Muscle of leg (tissue), 16 donors: ENCODE measurements around the gene RALBP1. TPM values are rescaled to one million over a fixed set of nuclear protein-coding genes. Genes with fewer than 3 reads are reported as not detected.
"Not testable (repeated sequence)": the region's sequence is repeated elsewhere in the genome, so short reads cannot be mapped to it uniquely, and the experiment has no call there.

Experiments used
- DNase-seq: peaks from one replicate; pipeline ENCODE4 v3.0.0; 2013
- H3K27ac ChIP-seq: one replicate; pipeline ENCODE4 v1.5.1; 2013; ENCODE audit warnings: mild to moderate bottlenecking, low read length, control low read depth
- H3K27me3 ChIP-seq: one replicate; pipeline ENCODE4 v1.6.1; 2013; ENCODE audit warnings: low read length; ENCODE audit not compliant: control insufficient read depth, insufficient read depth
- H3K36me3 ChIP-seq: one replicate; pipeline ENCODE4 v1.6.1; 2013; ENCODE audit warnings: low read length; ENCODE audit not compliant: control insufficient read depth, insufficient read depth
- H3K4me1 ChIP-seq: one replicate; pipeline ENCODE4 v1.6.1; 2013; ENCODE audit warnings: low read length; ENCODE audit not compliant: control insufficient read depth, insufficient read depth
- H3K4me3 ChIP-seq: one replicate; pipeline ENCODE4 v1.5.1; 2013; ENCODE audit warnings: low read length, control low read depth
- H3K9me3 ChIP-seq: replicated peaks from 2 replicates; pipeline ENCODE4 v1.6.1; 2013; ENCODE audit warnings: low read depth, low read length; ENCODE audit not compliant: control insufficient read depth
- WGBS: methylation state at CpG from one replicate; pipeline ENCODE4 v1.1.5; 2013; ENCODE audit warnings: missing lambda C conversion rate; ENCODE audit not compliant: insufficient coverage; 5-methylcytosine and 5-hydroxymethylcytosine counted together
- long read RNA-seq, 11 donors: transcript quantifications; one replicate each; lab custom pipeline, GENCODE V29; 2026
- polyA plus RNA-seq, 8 donors: library from polyadenylated mRNA; unstranded; fragments of 120-200 nt; gene quantifications; one replicate each; pipeline versions ENCODE4 v1.2.1 to v1.2.3, GENCODE V29; 2013; ENCODE audit warnings: inconsistent platforms in 1 of 8, low replicate concordance in 1 of 8; ENCODE audit not compliant: insufficient read length in 8 of 8, insufficient read depth in 1 of 8
- total RNA-seq: library from RNA; stranded (reverse); fragments of 120-200 nt; gene quantifications from one replicate; pipeline ENCODE4 v1.2.4, GENCODE V29; 2013

Gene RALBP1
- total RNA-seq: 37.5 TPM
- 10 to 100 TPM; 39.5 to 52.9 (median 46.5) TPM for polyA plus RNA-seq
- long read RNA-seq, donor 1, full-length matches to known transcripts: 9 of 9 reads
- long read RNA-seq, donor 1, partial matches to known transcripts: 0 of 9 reads
- long read RNA-seq, donor 1, other reads (novel, unspliced or antisense): 0 of 9 reads
- long read RNA-seq, donor 2, full-length matches to known transcripts: 4 of 4 reads
- long read RNA-seq, donor 2, partial matches to known transcripts: 0 of 4 reads
- long read RNA-seq, donor 2, other reads (novel, unspliced or antisense): 0 of 4 reads
- long read RNA-seq, donor 3, full-length matches to known transcripts: 15 of 15 reads
- long read RNA-seq, donor 3, partial matches to known transcripts: 0 of 15 reads
- long read RNA-seq, donor 3, other reads (novel, unspliced or antisense): 0 of 15 reads
- long read RNA-seq, donor 4, full-length matches to known transcripts: 12 of 19 reads
- long read RNA-seq, donor 4, partial matches to known transcripts: 7 of 19 reads
- long read RNA-seq, donor 4, other reads (novel, unspliced or antisense): 0 of 19 reads
- long read RNA-seq, donor 5, full-length matches to known transcripts: 22 of 22 reads
- long read RNA-seq, donor 5, partial matches to known transcripts: 0 of 22 reads
- long read RNA-seq, donor 5, other reads (novel, unspliced or antisense): 0 of 22 reads
- long read RNA-seq, donor 6, full-length matches to known transcripts: 26 of 32 reads
- long read RNA-seq, donor 6, partial matches to known transcripts: 6 of 32 reads
- long read RNA-seq, donor 6, other reads (novel, unspliced or antisense): 0 of 32 reads
- long read RNA-seq, donor 7, full-length matches to known transcripts: 20 of 28 reads
- long read RNA-seq, donor 7, partial matches to known transcripts: 8 of 28 reads
- long read RNA-seq, donor 7, other reads (novel, unspliced or antisense): 0 of 28 reads
- long read RNA-seq, donor 8, full-length matches to known transcripts: 19 of 19 reads
- long read RNA-seq, donor 8, partial matches to known transcripts: 0 of 19 reads
- long read RNA-seq, donor 8, other reads (novel, unspliced or antisense): 0 of 19 reads
- long read RNA-seq, donor 9, full-length matches to known transcripts: 12 of 12 reads
- long read RNA-seq, donor 9, partial matches to known transcripts: 0 of 12 reads
- long read RNA-seq, donor 9, other reads (novel, unspliced or antisense): 0 of 12 reads
- long read RNA-seq, donor 10, transcript RALBP1-206 (3 exons, 3,676 nt): major isoform, 22 of 23 reads
- long read RNA-seq, donor 10, partial matches to known transcripts: 0 of 23 reads
- long read RNA-seq, donor 10, other reads (novel, unspliced or antisense): 0 of 23 reads
- long read RNA-seq, donor 11, transcript RALBP1-206 (3 exons, 3,676 nt): major isoform, 18 of 19 reads
- long read RNA-seq, donor 11, partial matches to known transcripts: 0 of 19 reads
- long read RNA-seq, donor 11, other reads (novel, unspliced or antisense): 0 of 19 reads

DNA sequence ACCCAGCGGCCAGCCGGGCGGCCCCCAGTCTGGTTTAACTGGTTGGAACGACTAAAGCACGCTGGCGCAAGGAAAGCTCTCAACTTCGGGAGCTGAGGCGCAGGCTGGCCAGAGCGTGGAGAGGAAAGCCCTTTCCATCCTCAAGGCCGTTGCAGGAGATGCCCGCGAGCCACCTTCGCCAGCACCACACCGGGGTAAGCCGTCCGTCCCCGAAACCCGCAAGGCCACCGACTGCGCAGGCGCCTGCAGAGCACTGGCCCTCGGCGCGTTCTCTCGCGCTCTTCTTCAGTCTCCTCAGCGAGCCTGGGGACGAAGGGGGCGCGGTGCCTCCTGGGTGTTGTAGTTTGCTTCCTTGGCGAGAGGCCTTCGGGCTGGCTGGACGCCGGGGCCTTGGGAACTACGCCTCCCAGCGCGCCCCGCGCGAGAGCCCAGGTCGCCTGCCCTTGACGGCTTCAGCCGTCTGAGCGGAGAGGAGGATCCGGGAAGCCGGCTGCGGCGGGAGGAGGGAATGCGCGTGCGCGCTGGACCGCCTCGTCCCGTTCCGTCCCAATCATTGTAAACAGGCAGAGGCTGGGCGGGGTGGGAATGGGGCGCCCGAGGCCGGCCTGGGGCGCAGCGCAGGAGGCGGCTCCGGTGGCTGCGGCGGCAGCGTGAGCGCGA lies at the start of gene RALBP1:
RALBP1 (plus strand) TSS at position 531 of the 660 bp plus-strand sequence. CDS start 37,533 bp downstream, outside the sequence.
- H3K27ac ChIP-seq: peak within 1 kb of the TSS; percentile 98
- under 1% methylated on average over 68 of the region's 69 CpGs for WGBS

DNA sequence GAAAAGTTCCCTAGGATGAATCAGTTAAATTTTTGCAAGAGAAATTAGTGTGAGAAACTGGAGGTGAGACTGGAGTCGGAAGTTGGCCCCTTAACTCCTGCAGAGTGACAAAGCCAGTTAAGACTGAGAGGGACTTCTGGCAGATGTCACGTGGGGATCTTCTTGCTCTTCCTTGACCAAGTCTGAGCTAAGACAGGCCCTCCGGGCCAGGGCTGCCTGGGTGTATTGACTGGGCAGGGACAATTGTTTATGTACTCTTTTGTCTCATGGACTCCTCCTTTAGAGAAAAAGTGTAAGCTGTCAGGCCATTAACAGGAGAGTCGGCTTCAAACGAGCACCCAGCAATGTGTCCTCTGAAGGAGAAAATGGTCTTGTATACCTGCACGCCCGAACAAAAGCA lies 48.6 kb upstream of the RALBP1 start:
- H3K4me1 ChIP-seq: peaks cover 22% of the 10 kb centered on the region
- H3K36me3 ChIP-seq: no peaks in the 10 kb centered on the region
- no peak for DNase-seq
- no peak overlapping the region for H3K27ac ChIP-seq
- WGBS: 69% methylated on average over 4 of the region's 7 CpGs
- H3K4me3 ChIP-seq: no peak overlapping the region
- peaks cover 2% of the 10 kb centered on the region for H3K9me3 ChIP-seq
- H3K27me3 ChIP-seq: no peaks in the 10 kb centered on the region

More for the DNA sequence above, at the start of gene RALBP1:
- Histone ChIP-seq H3K4me1 (peaks cover 16% of the 10 kb centered on the region), H3K27me3 (no peaks in the 10 kb centered on the region), H3K4me3 (peak within 1 kb of the TSS; percentile 98), H3K9me3 (no peaks in the 10 kb centered on the region), H3K36me3 (peaks cover 7% of the 10 kb centered on the region)
- DNase-seq: peak; percentile 100

DNA sequence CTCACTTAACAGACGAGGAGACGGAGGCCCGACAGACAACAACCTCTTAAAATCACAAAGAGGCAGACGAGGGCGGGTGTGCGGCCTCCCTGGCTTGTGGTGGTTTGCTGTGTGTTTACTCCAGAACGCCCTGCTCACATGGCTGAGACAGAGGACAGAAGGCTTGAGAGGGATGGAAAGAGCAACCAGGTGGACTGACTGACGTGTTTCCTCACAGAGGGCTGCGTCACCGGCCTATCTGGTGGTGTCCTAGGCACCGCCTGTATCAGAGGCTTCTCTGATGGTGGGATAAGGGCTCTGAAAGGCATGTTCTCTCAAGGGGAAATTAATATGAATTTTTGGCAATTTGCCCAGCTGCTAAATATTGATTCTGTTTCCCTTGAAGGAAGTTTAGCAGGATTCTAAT lies 47.0 kb upstream of the RALBP1 start:
- H3K36me3 ChIP-seq: no peaks in the 10 kb centered on the region
- H3K27me3 ChIP-seq: no peaks in the 10 kb centered on the region
- WGBS: 93% methylated on average over 5 of the region's 11 CpGs
- H3K9me3 ChIP-seq: peaks cover 2% of the 10 kb centered on the region
- no peak overlapping the region for H3K4me3 ChIP-seq
- peak overlapping the region; percentile 20 for H3K27ac ChIP-seq
- DNase-seq: peak; percentile 27
- peaks cover 24% of the 10 kb centered on the region for H3K4me1 ChIP-seq

DNA sequence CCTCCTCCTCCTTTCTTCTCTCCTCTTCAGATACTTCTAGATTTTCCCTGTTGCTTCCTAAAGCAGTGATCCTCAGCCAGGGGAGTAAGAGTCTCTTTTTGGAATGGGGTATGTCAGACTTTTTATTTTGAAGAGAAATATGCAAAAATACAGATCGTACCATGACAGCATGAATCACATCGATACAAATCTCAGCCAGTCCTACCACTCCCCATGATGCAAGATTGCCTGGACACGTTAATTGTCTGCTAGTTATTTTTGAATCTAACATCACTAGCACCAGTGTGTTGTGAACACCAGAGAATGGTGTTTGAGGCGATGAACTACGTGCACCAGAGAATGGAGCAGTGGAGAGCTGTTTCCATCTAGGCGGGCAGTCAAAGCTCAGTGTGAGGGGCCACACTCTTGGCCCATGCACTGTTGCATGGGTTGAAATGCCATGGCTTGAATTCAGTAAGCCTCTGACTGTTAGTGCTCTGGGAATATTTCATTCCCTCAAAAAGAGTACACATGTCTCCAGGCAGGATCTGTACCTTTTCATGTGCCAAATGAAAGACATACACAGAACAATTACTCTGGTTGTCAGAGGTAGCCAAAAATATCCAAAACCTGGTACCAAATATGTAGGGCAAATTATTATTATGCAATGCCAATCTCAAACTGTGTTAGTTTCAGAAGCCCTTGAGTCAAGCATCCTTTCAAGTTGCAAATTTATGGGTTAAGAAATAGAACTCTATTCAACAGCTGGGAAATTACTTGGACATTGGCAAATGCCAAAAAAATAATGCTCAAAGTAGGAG lies 46.3 kb upstream of the RALBP1 start:
- H3K36me3 ChIP-seq: no peaks in the 10 kb centered on the region
- no peak overlapping the region for H3K4me3 ChIP-seq
- 85% methylated on average over 4 of the region's 6 CpGs for WGBS
- no peak for DNase-seq
- H3K27me3 ChIP-seq: no peaks in the 10 kb centered on the region
- peaks cover 2% of the 10 kb centered on the region for H3K9me3 ChIP-seq
- H3K4me1 ChIP-seq: peaks cover 31% of the 10 kb centered on the region
- peak overlapping the region; percentile 42 for H3K27ac ChIP-seq

DNA sequence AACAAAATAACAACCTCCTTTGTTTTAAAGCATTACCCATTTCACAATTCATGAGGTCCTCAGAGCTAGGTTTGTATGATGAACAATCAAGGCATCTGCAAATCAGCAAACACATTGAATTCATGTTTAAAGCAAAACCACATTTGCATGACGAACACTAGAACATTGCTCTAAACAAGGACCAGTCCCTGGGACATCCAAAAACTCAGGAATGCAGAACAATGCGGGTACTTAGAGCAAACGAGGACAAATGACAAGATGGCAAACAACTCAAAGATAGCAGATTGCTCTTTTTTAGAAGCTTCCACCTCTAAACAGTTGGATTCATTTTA lies 45.7 kb upstream of the RALBP1 start:
- no CpG with 5 or more reads among the region's 3 CpGs for WGBS
- H3K4me1 ChIP-seq: peaks cover 37% of the 10 kb centered on the region

DNA sequence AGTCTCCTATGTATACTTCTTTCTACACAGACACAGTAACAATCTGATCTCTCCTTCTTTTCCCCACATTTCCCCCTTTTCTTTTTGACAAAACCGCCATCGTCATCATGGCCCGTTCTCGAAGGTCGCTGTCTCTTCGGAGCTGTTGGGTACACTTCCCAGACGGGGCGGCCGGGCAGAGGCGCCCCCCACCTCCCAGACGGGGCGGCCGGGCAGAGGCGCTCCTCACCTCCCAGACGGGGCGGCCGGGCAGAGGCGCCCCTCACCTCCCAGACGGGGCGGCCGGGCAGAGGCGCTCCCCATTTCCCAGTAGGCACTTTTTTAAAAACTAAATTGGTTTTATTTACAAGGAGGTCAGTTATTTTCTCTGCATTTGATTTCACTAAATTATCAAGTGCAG lies 45.0 kb upstream of the RALBP1 start:
- 100% methylated on average over 4 of the region's 22 CpGs for WGBS
- H3K4me1 ChIP-seq: peaks cover 39% of the 10 kb centered on the region
- H3K27ac ChIP-seq, DNase-seq, H3K4me3 ChIP-seq, H3K36me3 ChIP-seq, H3K27me3 ChIP-seq, H3K9me3 ChIP-seq: not testable (repeated sequence)

More for the DNA sequence above, 45.7 kb upstream of the RALBP1 start:
- Histone ChIP-seq H3K27me3 (no peaks in the 10 kb centered on the region), H3K27ac (peak overlapping the region; percentile 29), H3K36me3 (no peaks in the 10 kb centered on the region), H3K9me3 (peaks cover 1% of the 10 kb centered on the region), H3K4me3 (no peak overlapping the region)
- no peak for DNase-seq

DNA sequence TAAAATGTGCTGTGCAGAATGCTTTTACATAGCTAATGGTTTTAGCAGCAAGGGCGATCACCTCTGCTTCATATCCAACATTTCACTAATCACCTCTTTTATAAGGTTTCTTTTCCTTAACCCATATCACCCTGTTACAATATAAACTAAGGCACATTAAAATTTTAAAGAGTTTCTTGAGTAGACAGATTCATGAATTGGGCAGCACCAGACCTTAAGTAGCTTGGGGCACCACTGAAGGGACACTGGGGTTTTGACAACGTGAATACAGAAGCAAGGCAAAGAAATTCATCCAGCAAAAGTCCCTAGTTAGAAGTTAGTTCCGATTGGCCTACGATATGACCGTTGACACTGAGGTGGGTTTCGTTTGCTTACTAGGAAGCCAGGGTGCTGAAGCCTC lies 44.0 kb upstream of the RALBP1 start:
- 56% methylated on average over 1 of the region's 6 CpGs for WGBS
- no peaks in the 10 kb centered on the region for H3K9me3 ChIP-seq

DNA sequence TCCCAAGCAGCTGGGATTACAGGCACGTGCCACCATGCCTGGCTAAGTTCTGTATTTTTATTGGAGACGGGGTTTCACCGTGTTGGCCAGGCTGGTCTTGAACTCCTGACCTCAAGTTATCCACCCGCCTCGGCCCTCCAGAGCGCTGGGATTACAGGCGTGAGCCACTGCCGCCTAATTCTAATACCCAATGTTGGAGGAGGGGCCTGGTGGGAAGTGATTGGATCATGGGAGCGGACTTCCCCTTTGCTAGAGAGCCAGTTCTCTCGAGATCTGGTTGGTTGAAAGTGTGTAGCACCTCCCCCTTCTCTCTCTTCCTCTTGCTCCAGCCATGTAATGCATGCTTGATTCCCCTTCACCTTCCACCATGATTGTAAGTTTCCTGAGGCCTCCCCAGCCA lies 42.2 kb upstream of the RALBP1 start:
- not testable (repeated sequence) for H3K4me3 ChIP-seq, H3K9me3 ChIP-seq, H3K27me3 ChIP-seq, H3K36me3 ChIP-seq
- WGBS: 92% methylated on average over 4 of the region's 10 CpGs
- Histone ChIP-seq H3K4me1 (peaks cover 41% of the 10 kb centered on the region), H3K27ac (peak overlapping the region; percentile 92)
- DNase-seq: peak; percentile 29

More for the DNA sequence above, 44.0 kb upstream of the RALBP1 start:
- Histone ChIP-seq H3K36me3 (no peaks in the 10 kb centered on the region), H3K27me3 (no peaks in the 10 kb centered on the region), H3K27ac (peak overlapping the region; percentile 15), H3K4me1 (peaks cover 42% of the 10 kb centered on the region), H3K4me3 (no peak overlapping the region)
- no peak for DNase-seq
